ENCODE measurements around the gene ATP8A2.
"Not testable (repeated sequence)": the region's sequence is repeated elsewhere in the genome, so short reads cannot be mapped to it uniquely, and the experiment has no call there.

Gene ATP8A2

GRCh38 chr13:25922376-25922775 lies 550.6 kb downstream of the ATP8A2 start:
- no peak for DNase-seq (ENCODE audit: low spot score)

- DNase-seq (ENCODE audit: low spot score): no peak
Measured at GRCh38 chr13:25923217-25924085, 551.7 kb downstream of the ATP8A2 start.

GRCh38 chr13:25927363-25927762 lies 555.6 kb downstream of the ATP8A2 start:
- no peak for DNase-seq (ENCODE audit: low spot score)

- DNase-seq (ENCODE audit: low spot score): no peak
Measured at GRCh38 chr13:25927932-25928331, 556.2 kb downstream of the ATP8A2 start.

- DNase-seq (ENCODE audit: low spot score): no peak
Measured at GRCh38 chr13:25928941-25929505, 557.2 kb downstream of the ATP8A2 start.

- no peak for DNase-seq (ENCODE audit: low spot score)
Measured at GRCh38 chr13:25929816-25930215, 558.0 kb downstream of the ATP8A2 start.

GRCh38 chr13:25930653-25931052 lies 558.9 kb downstream of the ATP8A2 start:
- DNase-seq (ENCODE audit: low spot score): no peak

GRCh38 chr13:25932365-25932764 lies 560.6 kb downstream of the ATP8A2 start:
- DNase-seq (ENCODE audit: low spot score): no peak

GRCh38 chr13:25933520-25933919 lies 561.7 kb downstream of the ATP8A2 start:
- DNase-seq (ENCODE audit: low spot score): no peak

GRCh38 chr13:25934127-25934526 lies 562.4 kb downstream of the ATP8A2 start:
- no peak for DNase-seq (ENCODE audit: low spot score)

- DNase-seq (ENCODE audit: low spot score): no peak
Measured at GRCh38 chr13:25939961-25940687, 568.4 kb downstream of the ATP8A2 start.

GRCh38 chr13:25943081-25943480 lies 571.3 kb downstream of the ATP8A2 start:
- no peak for DNase-seq (ENCODE audit: low spot score)

GRCh38 chr13:25943658-25944057 lies 571.9 kb downstream of the ATP8A2 start:
- DNase-seq (ENCODE audit: low spot score): peak; percentile 42

- DNase-seq (ENCODE audit: low spot score): no peak
Measured at GRCh38 chr13:25945596-25945995, 573.8 kb downstream of the ATP8A2 start.

- DNase-seq (ENCODE audit: low spot score): no peak
Measured at GRCh38 chr13:25946321-25946720, 574.5 kb downstream of the ATP8A2 start.

- no peak for DNase-seq (ENCODE audit: low spot score)
Measured at GRCh38 chr13:25948910-25949309, 577.1 kb downstream of the ATP8A2 start.

GRCh38 chr13:25951831-25952230 lies 580.1 kb downstream of the ATP8A2 start:
- no peak for DNase-seq (ENCODE audit: low spot score)

- DNase-seq (ENCODE audit: low spot score): not testable (repeated sequence)
Measured at GRCh38 chr13:25954080-25954479, 582.3 kb downstream of the ATP8A2 start.

- not testable (repeated sequence) for DNase-seq (ENCODE audit: low spot score)
Measured at GRCh38 chr13:25954943-25955342, 583.2 kb downstream of the ATP8A2 start.

- DNase-seq (ENCODE audit: low spot score): no peak
Measured at GRCh38 chr13:25958986-25959385, 587.2 kb downstream of the ATP8A2 start.

- DNase-seq (ENCODE audit: low spot score): no peak
Measured at GRCh38 chr13:25961294-25961693, 589.5 kb downstream of the ATP8A2 start.

GRCh38 chr13:25963674-25964073 lies 591.9 kb downstream of the ATP8A2 start:
- DNase-seq (ENCODE audit: low spot score): peak; percentile 57

- no peak for DNase-seq (ENCODE audit: low spot score)
Measured at GRCh38 chr13:25965596-25965995, 593.8 kb downstream of the ATP8A2 start.
